OCI-LY1 (cell line): ENCODE results near the gene TAGLN2.

ENCODE experiments used
- H2AFZ ChIP-seq: fragments of 200-600 bp; sonication (generic), shearing (Covaris generic); 2 replicates; pipeline ENCODE4 v1.6.0; 2014; ENCODE audit warnings: antibody characterized with exemption, mild to moderate bottlenecking, low read length
- H3F3A ChIP-seq: fragments of 200-600 bp; sonication (generic), shearing (Covaris generic); 2 replicates; pipeline ENCODE4 v1.6.0; 2014; ENCODE audit warnings: mild to moderate bottlenecking, antibody characterized with exemption, low read length, moderate library complexity; ENCODE audit not compliant: insufficient read depth
- H3K27ac ChIP-seq: fragments of 200-600 bp; sonication (generic); 2 replicates; pipeline ENCODE4 v1.5.1; 2014; ENCODE audit warnings: low read length, mixed run types, mild to moderate bottlenecking, low read depth; ENCODE audit not compliant: poor library complexity, severe bottlenecking
- H3K27me3 ChIP-seq: fragments of 200-600 bp; sonication (generic); 2 replicates; pipeline ENCODE4 v1.6.0; 2014; ENCODE audit warnings: antibody characterized with exemption, mild to moderate bottlenecking, low read length, moderate library complexity; ENCODE audit not compliant: insufficient read depth
- H3K36me3 ChIP-seq: fragments of 200-600 bp; sonication (generic); 2 replicates; pipeline ENCODE4 v1.6.1; 2014; ENCODE audit warnings: mild to moderate bottlenecking, antibody characterized with exemption, low read length, moderate library complexity, mixed read lengths; ENCODE audit not compliant: insufficient read depth
- H3K4me1 ChIP-seq: fragments of 200-600 bp; sonication (generic); 2 replicates; pipeline ENCODE4 v1.5.1; 2014; ENCODE audit warnings: mild to moderate bottlenecking, low read length, moderate library complexity; ENCODE audit not compliant: insufficient read depth, severe bottlenecking
- H3K4me2 ChIP-seq: fragments of 200-600 bp; sonication (generic), shearing (Covaris generic); 2 replicates; pipeline ENCODE4 v1.6.1; 2014; ENCODE audit warnings: low read length
- H3K4me3 ChIP-seq: fragments of 200-600 bp; sonication (generic); 2 replicates; pipeline ENCODE4 v1.5.1; 2014; ENCODE audit warnings: low read length, low read depth, mild to moderate bottlenecking, mixed read lengths; ENCODE audit not compliant: poor library complexity, severe bottlenecking
- H3K79me2 ChIP-seq: fragments of 200-600 bp; shearing (Covaris generic); 2 replicates; pipeline ENCODE4 v1.6.1; 2016; ENCODE audit warnings: mixed run types, low read length, mixed read lengths; ENCODE audit not compliant: insufficient read depth
- H3K9ac ChIP-seq: fragments of 200-600 bp; sonication (generic), shearing (Covaris generic); 2 replicates; pipeline ENCODE4 v1.6.1; 2014; ENCODE audit warnings: mild to moderate bottlenecking, low read length, mixed read lengths
- H3K9me2 ChIP-seq: fragments of 200-600 bp; sonication (generic), shearing (Covaris generic); 2 replicates; pipeline ENCODE4 v1.6.1; 2014; ENCODE audit warnings: low read depth, mild to moderate bottlenecking, low read length, mixed read lengths
- H3K9me3 ChIP-seq: fragments of 200-600 bp; shearing (Covaris generic); 2 replicates; pipeline ENCODE4 v1.6.1; 2014; ENCODE audit warnings: low read length, mixed read lengths
- H4K20me1 ChIP-seq: fragments of 200-600 bp; sonication (generic), shearing (Covaris generic); 2 replicates; pipeline ENCODE4 v1.6.0; 2016; ENCODE audit warnings: mild to moderate bottlenecking, low read length; ENCODE audit not compliant: insufficient read depth
- EZH2 ChIP-seq: fragments of 200-600 bp; sonication (generic), shearing (Covaris generic); IDR thresholded peaks from 2 replicates; pipeline ENCODE4 v1.8.0; 2017; ENCODE audit warnings: borderline replicate concordance, mixed run types, mild to moderate bottlenecking, antibody characterized with exemption, low read length, moderate library complexity, mixed read lengths
- TF ChIP-seq, protein P1 (sequence below): fragments of 200-600 bp; sonication (generic), shearing (Covaris generic); IDR thresholded peaks from 2 replicates; pipeline ENCODE4 v1.5.1; 2017; ENCODE audit warnings: mild to moderate bottlenecking, antibody characterized with exemption, low read length, moderate library complexity, mixed read lengths

The TAGLN2 gene

GRCh38 chr1:159877695-159878444 is 47.4 kb downstream of the TAGLN2 start:
- Histone ChIP-seq H2AFZ (no peak overlapping the region), H3K4me1 (no peaks in the 10 kb centered on the region), H3K79me2 (no peaks in the 10 kb centered on the region), H3K9me2 (no peaks in the 10 kb centered on the region), H3K9me3 (no peaks in the 10 kb centered on the region), H3K4me3 (no peak overlapping the region), H3K27ac (no peak overlapping the region), H3K9ac (no peak overlapping the region), H3K4me2 (no peak overlapping the region), H3K27me3 (no peaks in the 10 kb centered on the region; the same call in 1 of the 2 replicates), H4K20me1 (no peaks in the 10 kb centered on the region), H3F3A (no peaks in the 10 kb centered on the region), H3K36me3 (no peaks in the 10 kb centered on the region)
- TF ChIP-seq EZH2, result no peak
- TF ChIP-seq, protein P1, sequence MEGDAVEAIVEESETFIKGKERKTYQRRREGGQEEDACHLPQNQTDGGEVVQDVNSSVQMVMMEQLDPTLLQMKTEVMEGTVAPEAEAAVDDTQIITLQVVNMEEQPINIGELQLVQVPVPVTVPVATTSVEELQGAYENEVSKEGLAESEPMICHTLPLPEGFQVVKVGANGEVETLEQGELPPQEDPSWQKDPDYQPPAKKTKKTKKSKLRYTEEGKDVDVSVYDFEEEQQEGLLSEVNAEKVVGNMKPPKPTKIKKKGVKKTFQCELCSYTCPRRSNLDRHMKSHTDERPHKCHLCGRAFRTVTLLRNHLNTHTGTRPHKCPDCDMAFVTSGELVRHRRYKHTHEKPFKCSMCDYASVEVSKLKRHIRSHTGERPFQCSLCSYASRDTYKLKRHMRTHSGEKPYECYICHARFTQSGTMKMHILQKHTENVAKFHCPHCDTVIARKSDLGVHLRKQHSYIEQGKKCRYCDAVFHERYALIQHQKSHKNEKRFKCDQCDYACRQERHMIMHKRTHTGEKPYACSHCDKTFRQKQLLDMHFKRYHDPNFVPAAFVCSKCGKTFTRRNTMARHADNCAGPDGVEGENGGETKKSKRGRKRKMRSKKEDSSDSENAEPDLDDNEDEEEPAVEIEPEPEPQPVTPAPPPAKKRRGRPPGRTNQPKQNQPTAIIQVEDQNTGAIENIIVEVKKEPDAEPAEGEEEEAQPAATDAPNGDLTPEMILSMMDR, result no peak

- H3K36me3 ChIP-seq, result no peaks in the 10 kb centered on the region
- TF ChIP-seq EZH2, result no peak
- TF ChIP-seq, protein P1, result no peak
- H3K9me3 ChIP-seq, result no peaks in the 10 kb centered on the region
- H3K4me2 ChIP-seq, result no peak overlapping the region
- no peak overlapping the region for H3K4me3 ChIP-seq
- no peak overlapping the region for H3K9ac ChIP-seq
- no peaks in the 10 kb centered on the region for H3K79me2 ChIP-seq
- no peaks in the 10 kb centered on the region for H3K4me1 ChIP-seq
- H3K9me2 ChIP-seq, result no peaks in the 10 kb centered on the region
- no peak overlapping the region for H2AFZ ChIP-seq
- no peaks in the 10 kb centered on the region for H4K20me1 ChIP-seq
- no peaks in the 10 kb centered on the region; the same call in 1 of the 2 replicates for H3K27me3 ChIP-seq
- no peak overlapping the region for H3K27ac ChIP-seq
- H3F3A ChIP-seq, result no peaks in the 10 kb centered on the region
Measured at GRCh38 chr1:159873530-159874143, 51.7 kb downstream of the TAGLN2 start.

DNA sequence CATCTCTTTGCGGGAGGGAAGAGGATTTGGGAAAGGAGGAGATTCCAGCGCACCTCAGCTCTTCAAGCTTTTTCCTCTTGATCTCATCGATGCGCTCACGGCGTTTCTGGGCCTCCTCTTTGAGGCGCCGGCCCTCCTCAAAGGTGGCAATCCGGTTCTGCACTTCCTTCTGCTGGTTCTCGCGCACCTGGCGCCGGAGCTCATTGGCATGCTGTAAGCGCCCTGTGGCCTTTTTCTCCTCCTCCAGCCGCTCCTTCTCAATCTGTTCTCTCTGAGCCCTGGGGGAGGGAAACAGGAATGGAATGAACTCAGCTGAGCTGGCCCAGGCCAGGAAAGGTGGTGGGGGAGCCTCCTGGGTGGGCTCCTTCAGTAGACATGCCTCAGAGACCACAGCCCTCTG is 52.4 kb downstream of the TAGLN2 start:
- no peaks in the 10 kb centered on the region for H3K4me1 ChIP-seq
- H3K36me3 ChIP-seq, result no peaks in the 10 kb centered on the region
- H3K9ac ChIP-seq, result no peak overlapping the region
- no peaks in the 10 kb centered on the region; the same call in 1 of the 2 replicates for H3K27me3 ChIP-seq
- no peaks in the 10 kb centered on the region for H3K9me3 ChIP-seq
- TF ChIP-seq EZH2, result no peak
- TF ChIP-seq, protein P1, result no peak
- no peak overlapping the region for H3K4me3 ChIP-seq
- H3K27ac ChIP-seq, result no peak overlapping the region
- no peaks in the 10 kb centered on the region for H3K9me2 ChIP-seq
- no peaks in the 10 kb centered on the region for H3K79me2 ChIP-seq
- H3F3A ChIP-seq, result no peaks in the 10 kb centered on the region
- H2AFZ ChIP-seq, result no peak overlapping the region
- no peaks in the 10 kb centered on the region for H4K20me1 ChIP-seq
- H3K4me2 ChIP-seq, result no peak overlapping the region
